ENCODE measurements around the gene CBX3.
"Not testable (repeated sequence)": the region's sequence is repeated elsewhere in the genome, so short reads cannot be mapped to it uniquely, and the experiment has no call there.

Gene CBX3

GRCh38 chr7:26187380-26188205 lies 14.0 kb upstream of the CBX3 start:
- DNase-seq (ENCODE audit: low spot score in 2 of 2), result no peak
- Histone ChIP-seq H3K9me3 (no peaks in the 10 kb centered on the region), H3K36me3 (replicated peaks) (peaks cover 45% of the 10 kb centered on the region), H3K27me3 (ENCODE audit: low read depth) (no peaks in the 10 kb centered on the region), H3K4me1 (peaks cover 2% of the 10 kb centered on the region; the same call in 1 of the 2 replicates), H3K4me3 (no peak overlapping the region)
- in situ Hi-C loops (cut with MboI; ENCODE audit: low sequenced_read_pairs), result loop anchor here (25.0 kb wide), 1 partner anchor 300 kb away; no protein-coding TSS in a partner anchor

- no peaks in the 10 kb centered on the region for H3K9me3 ChIP-seq
- no peak overlapping the region for H3K4me3 ChIP-seq
- H3K4me1 ChIP-seq, result peaks cover 2% of the 10 kb centered on the region; the same call in 1 of the 2 replicates
- no peak for DNase-seq (ENCODE audit: low spot score in 2 of 2)
- H3K27me3 ChIP-seq (ENCODE audit: low read depth), result no peaks in the 10 kb centered on the region
- in situ Hi-C loops (cut with MboI; ENCODE audit: low sequenced_read_pairs), result loop anchor here (25.0 kb wide), 1 partner anchor 301 kb away; no protein-coding TSS in a partner anchor
- H3K36me3 ChIP-seq (replicated peaks), result peaks cover 53% of the 10 kb centered on the region
These were observed 13.2 kb upstream of the CBX3 start for GRCh38 chr7:26188206-26188956.

- no peaks in the 10 kb centered on the region for H3K27me3 ChIP-seq (ENCODE audit: low read depth)
- in situ Hi-C loops (cut with MboI; ENCODE audit: low sequenced_read_pairs), result loop anchor here (25.0 kb wide), 1 partner anchor 302 kb away; no protein-coding TSS in a partner anchor
- H3K4me1 ChIP-seq, result peaks cover 2% of the 10 kb centered on the region; the same call in 1 of the 2 replicates
- H3K36me3 ChIP-seq (replicated peaks), result peaks cover 59% of the 10 kb centered on the region
- no peak overlapping the region for H3K4me3 ChIP-seq
- no peak for DNase-seq (ENCODE audit: low spot score in 2 of 2)
- H3K9me3 ChIP-seq, result no peaks in the 10 kb centered on the region
These were observed 12.5 kb upstream of the CBX3 start for GRCh38 chr7:26188957-26189541.

- H3K4me1 ChIP-seq, result no peaks in the 10 kb centered on the region; the same call in 1 of the 2 replicates
- no peaks in the 10 kb centered on the region for H3K27me3 ChIP-seq (ENCODE audit: low read depth)
- no peak overlapping the region for H3K4me3 ChIP-seq
- peaks cover 66% of the 10 kb centered on the region for H3K36me3 ChIP-seq (replicated peaks)
- no peak for DNase-seq (ENCODE audit: low spot score in 2 of 2)
- in situ Hi-C loops (cut with MboI; ENCODE audit: low sequenced_read_pairs), result loop anchor here (25.0 kb wide), 1 partner anchor 302 kb away; no protein-coding TSS in a partner anchor
- no peaks in the 10 kb centered on the region for H3K9me3 ChIP-seq
These were observed 11.8 kb upstream of the CBX3 start for GRCh38 chr7:26189697-26190096.

- H3K27me3 ChIP-seq (ENCODE audit: low read depth), result no peaks in the 10 kb centered on the region
- H3K9me3 ChIP-seq, result no peaks in the 10 kb centered on the region
- no peak overlapping the region for H3K4me3 ChIP-seq
- H3K4me1 ChIP-seq, result peaks cover 2% of the 10 kb centered on the region
- in situ Hi-C loops (cut with MboI; ENCODE audit: low sequenced_read_pairs), result loop anchor here (25.0 kb wide), 1 partner anchor 303 kb away; no protein-coding TSS in a partner anchor
- no peak for DNase-seq (ENCODE audit: low spot score in 2 of 2)
- H3K36me3 ChIP-seq (replicated peaks), result peaks cover 72% of the 10 kb centered on the region
These were observed 11.1 kb upstream of the CBX3 start for GRCh38 chr7:26190417-26190869.

- no peaks in the 10 kb centered on the region for H3K27me3 ChIP-seq (ENCODE audit: low read depth)
- H3K36me3 ChIP-seq (replicated peaks), result peaks cover 82% of the 10 kb centered on the region
- H3K4me3 ChIP-seq, result no peak overlapping the region
- no peaks in the 10 kb centered on the region for H3K9me3 ChIP-seq
- no peak for DNase-seq (ENCODE audit: low spot score in 2 of 2)
- in situ Hi-C loops (cut with MboI; ENCODE audit: low sequenced_read_pairs), result loop anchor here (25.0 kb wide), 1 partner anchor 304 kb away; no protein-coding TSS in a partner anchor
- H3K4me1 ChIP-seq, result peaks cover 6% of the 10 kb centered on the region
These were observed 10.1 kb upstream of the CBX3 start for GRCh38 chr7:26191233-26191973.

- in situ Hi-C loops (cut with MboI; ENCODE audit: low sequenced_read_pairs), result loop anchor here (25.0 kb wide), 1 partner anchor 305 kb away; no protein-coding TSS in a partner anchor
- no peak for DNase-seq (ENCODE audit: low spot score in 2 of 2)
- H3K9me3 ChIP-seq, result no peaks in the 10 kb centered on the region
- H3K36me3 ChIP-seq (replicated peaks), result peaks cover 88% of the 10 kb centered on the region
- H3K4me1 ChIP-seq, result peaks cover 13% of the 10 kb centered on the region
- H3K4me3 ChIP-seq, result no peak overlapping the region
- no peaks in the 10 kb centered on the region for H3K27me3 ChIP-seq (ENCODE audit: low read depth)
These were observed 9.5 kb upstream of the CBX3 start for GRCh38 chr7:26191974-26192479.

GRCh38 chr7:26192485-26193087 lies 9.0 kb upstream of the CBX3 start:
- no peaks in the 10 kb centered on the region for H3K9me3 ChIP-seq
- H3K4me1 ChIP-seq, result peaks cover 15% of the 10 kb centered on the region
- H3K36me3 ChIP-seq (replicated peaks), result peaks cover 93% of the 10 kb centered on the region
- no peak overlapping the region for H3K4me3 ChIP-seq
- in situ Hi-C loops (cut with MboI; ENCODE audit: low sequenced_read_pairs), result loop anchor here (25.0 kb wide), 1 partner anchor 305 kb away; no protein-coding TSS in a partner anchor
- DNase-seq (ENCODE audit: low spot score in 2 of 2), result no peak
- no peaks in the 10 kb centered on the region for H3K27me3 ChIP-seq (ENCODE audit: low read depth)

GRCh38 chr7:26193432-26194207 lies 7.9 kb upstream of the CBX3 start:
- H3K9me3 ChIP-seq, result no peaks in the 10 kb centered on the region
- no peak for DNase-seq (ENCODE audit: low spot score in 2 of 2)
- no peaks in the 10 kb centered on the region for H3K27me3 ChIP-seq (ENCODE audit: low read depth)
- in situ Hi-C loops (cut with MboI; ENCODE audit: low sequenced_read_pairs), result loop anchor here (25.0 kb wide), 1 partner anchor 306 kb away; no protein-coding TSS in a partner anchor
- H3K36me3 ChIP-seq (replicated peaks), result peaks cover 95% of the 10 kb centered on the region
- H3K4me1 ChIP-seq, result peaks cover 15% of the 10 kb centered on the region
- no peak overlapping the region for H3K4me3 ChIP-seq

GRCh38 chr7:26194764-26195163 lies 6.8 kb upstream of the CBX3 start:
- not testable (repeated sequence) for H3K9me3 ChIP-seq; H3K4me3 ChIP-seq; H3K27me3 ChIP-seq (ENCODE audit: low read depth); DNase-seq (ENCODE audit: low spot score in 2 of 2)
- Histone ChIP-seq H3K36me3 (replicated peaks) (peaks cover 95% of the 10 kb centered on the region), H3K4me1 (peaks cover 15% of the 10 kb centered on the region)
- in situ Hi-C loops (cut with MboI; ENCODE audit: low sequenced_read_pairs), result loop anchor here (25.0 kb wide), 1 partner anchor 307 kb away; no protein-coding TSS in a partner anchor

- DNase-seq (ENCODE audit: low spot score in 2 of 2), result no peak
- in situ Hi-C loops (cut with MboI; ENCODE audit: low sequenced_read_pairs), result loop anchor here (25.0 kb wide), 1 partner anchor 308 kb away; no protein-coding TSS in a partner anchor
- H3K36me3 ChIP-seq (replicated peaks), result peaks cover 95% of the 10 kb centered on the region
- peaks cover 15% of the 10 kb centered on the region for H3K4me1 ChIP-seq
- H3K27me3 ChIP-seq (ENCODE audit: low read depth), result no peaks in the 10 kb centered on the region
- H3K9me3 ChIP-seq, result no peaks in the 10 kb centered on the region
- H3K4me3 ChIP-seq, result no peak overlapping the region
These were observed 6.4 kb upstream of the CBX3 start for GRCh38 chr7:26195182-26195581.

All from HAP-1 (cell line).